Measurements from ENCODE around the gene REN.

REN gene

GRCh38 chr1:204190212-204191211, 24.4 kb upstream of the REN start:
- peak; percentile 80 for DNase-seq

- DNase-seq, result no peak
Measured at GRCh38 chr1:204188959-204189639, 23.0 kb upstream of the REN start.

GRCh38 chr1:204186597-204186996, 20.5 kb upstream of the REN start:
- no peak for DNase-seq

GRCh38 chr1:204181116-204181515, 15.0 kb upstream of the REN start:
- no peak for DNase-seq

- no peak for DNase-seq
Measured at GRCh38 chr1:204180133-204180532, 14.0 kb upstream of the REN start.

GRCh38 chr1:204178487-204179281, 12.5 kb upstream of the REN start:
- no peak for DNase-seq

- peak; percentile 14 for DNase-seq
Measured at GRCh38 chr1:204177133-204177532, 11.0 kb upstream of the REN start.

- DNase-seq, result no peak
Measured at GRCh38 chr1:204176049-204176448, 9.9 kb upstream of the REN start.

- no peak for DNase-seq
Measured at GRCh38 chr1:204174958-204175357, 8.8 kb upstream of the REN start.

GRCh38 chr1:204172404-204173029, 6.4 kb upstream of the REN start:
- DNase-seq, result no peak

GRCh38 chr1:204171751-204172178, 5.6 kb upstream of the REN start:
- peak; percentile 54 for DNase-seq

- DNase-seq, result no peak
Measured at GRCh38 chr1:204170494-204171155, 4.5 kb upstream of the REN start.

- DNase-seq, result no peak
Measured at GRCh38 chr1:204169858-204170257, 3.7 kb upstream of the REN start.

GRCh38 chr1:204167730-204168129, 1.6 kb upstream of the REN start:
- no peak for DNase-seq

- peak; percentile 57 for DNase-seq
Measured at GRCh38 chr1:204162494-204163074, 3.6 kb downstream of the REN start.

- no peak for DNase-seq
Measured at GRCh38 chr1:204161609-204162493, 4.3 kb downstream of the REN start.

GRCh38 chr1:204157962-204158361, 8.2 kb downstream of the REN start:
- DNase-seq, result peak; percentile 12

GRCh38 chr1:204155881-204156280, 10.3 kb downstream of the REN start:
- DNase-seq, result no peak

- DNase-seq, result no peak
Measured at GRCh38 chr1:204154568-204155255, 11.4 kb downstream of the REN start.

- no peak for DNase-seq
Measured at GRCh38 chr1:204153667-204154066, 12.5 kb downstream of the REN start.
